ENCODE results near the gene DUXB. TPM values are rescaled to one million over a fixed set of nuclear protein-coding genes. Genes with fewer than 3 reads are reported as not detected.

The DUXB gene
- total and polyA plus RNA-seq, 2 experiments from 2014 or later = not detected

DNA sequence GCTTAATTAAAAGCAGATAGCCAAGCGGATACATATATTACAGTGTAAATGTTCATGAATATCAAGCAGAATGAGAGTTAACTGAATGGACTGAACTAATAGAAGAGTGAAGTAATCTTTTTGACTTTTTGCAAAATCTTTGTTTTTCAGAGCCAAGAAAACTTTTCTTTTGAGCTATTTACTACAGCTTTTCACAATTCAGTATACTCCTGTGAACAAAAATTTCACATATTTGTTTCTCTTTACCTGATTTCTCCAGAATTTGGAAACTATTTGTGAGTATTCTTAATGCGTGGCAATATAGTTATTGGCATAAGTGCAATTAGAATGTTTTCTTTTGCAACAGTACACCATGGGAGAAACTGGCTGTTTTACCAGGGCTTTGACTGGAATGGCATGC is 9.1 kb upstream of the DUXB start:
- H3K9me3 Mint-ChIP-seq = peaks cover 84% of the 10 kb centered on the region
- H3K36me3 Mint-ChIP-seq (ENCODE audit: low read depth) = peaks cover 9% of the 10 kb centered on the region; the same call in 2 of the 3 replicates
- H3K79me2 ChIP-seq (replicated peaks; ENCODE audit: insufficient read depth) = no peaks in the 10 kb centered on the region
- DNase-seq (ENCODE audit: low spot score) (peak; percentile 16), ATAC-seq (no peak)
- no peak overlapping the region for H3K27ac Mint-ChIP-seq
- H3K4me1 Mint-ChIP-seq = no peaks in the 10 kb centered on the region
- no peaks in the 10 kb centered on the region; the same call in 1 of the 2 replicates for H3K36me3 ChIP-seq (ENCODE audit: insufficient read depth)
- no peaks in the 10 kb centered on the region for H3K4me1 ChIP-seq (ENCODE audit: insufficient read depth)
- no peak overlapping the region for H3K4me3 ChIP-seq
- H2AFZ ChIP-seq = no peak overlapping the region
- H3K4me2 ChIP-seq = no peak overlapping the region
- H3K27ac ChIP-seq (ENCODE audit: low read depth) = no peak overlapping the region
- no peak overlapping the region for H3K4me3 Mint-ChIP-seq
- H3F3A ChIP-seq (replicated peaks; ENCODE audit: low read depth) = no peaks in the 10 kb centered on the region
- no peaks in the 10 kb centered on the region for H4K20me1 ChIP-seq (replicated peaks; ENCODE audit: insufficient read depth)
- H3K9me2 ChIP-seq (ENCODE audit: insufficient read depth) = peaks cover 3% of the 10 kb centered on the region; the same call in 1 of the 2 replicates
- no peaks in the 10 kb centered on the region for H3K27me3 Mint-ChIP-seq (ENCODE audit: insufficient read depth, low read depth, poor library complexity)
- no peaks in the 10 kb centered on the region for H3K27me3 ChIP-seq (ENCODE audit: insufficient read depth)
- TF ChIP-seq, protein P1, sequence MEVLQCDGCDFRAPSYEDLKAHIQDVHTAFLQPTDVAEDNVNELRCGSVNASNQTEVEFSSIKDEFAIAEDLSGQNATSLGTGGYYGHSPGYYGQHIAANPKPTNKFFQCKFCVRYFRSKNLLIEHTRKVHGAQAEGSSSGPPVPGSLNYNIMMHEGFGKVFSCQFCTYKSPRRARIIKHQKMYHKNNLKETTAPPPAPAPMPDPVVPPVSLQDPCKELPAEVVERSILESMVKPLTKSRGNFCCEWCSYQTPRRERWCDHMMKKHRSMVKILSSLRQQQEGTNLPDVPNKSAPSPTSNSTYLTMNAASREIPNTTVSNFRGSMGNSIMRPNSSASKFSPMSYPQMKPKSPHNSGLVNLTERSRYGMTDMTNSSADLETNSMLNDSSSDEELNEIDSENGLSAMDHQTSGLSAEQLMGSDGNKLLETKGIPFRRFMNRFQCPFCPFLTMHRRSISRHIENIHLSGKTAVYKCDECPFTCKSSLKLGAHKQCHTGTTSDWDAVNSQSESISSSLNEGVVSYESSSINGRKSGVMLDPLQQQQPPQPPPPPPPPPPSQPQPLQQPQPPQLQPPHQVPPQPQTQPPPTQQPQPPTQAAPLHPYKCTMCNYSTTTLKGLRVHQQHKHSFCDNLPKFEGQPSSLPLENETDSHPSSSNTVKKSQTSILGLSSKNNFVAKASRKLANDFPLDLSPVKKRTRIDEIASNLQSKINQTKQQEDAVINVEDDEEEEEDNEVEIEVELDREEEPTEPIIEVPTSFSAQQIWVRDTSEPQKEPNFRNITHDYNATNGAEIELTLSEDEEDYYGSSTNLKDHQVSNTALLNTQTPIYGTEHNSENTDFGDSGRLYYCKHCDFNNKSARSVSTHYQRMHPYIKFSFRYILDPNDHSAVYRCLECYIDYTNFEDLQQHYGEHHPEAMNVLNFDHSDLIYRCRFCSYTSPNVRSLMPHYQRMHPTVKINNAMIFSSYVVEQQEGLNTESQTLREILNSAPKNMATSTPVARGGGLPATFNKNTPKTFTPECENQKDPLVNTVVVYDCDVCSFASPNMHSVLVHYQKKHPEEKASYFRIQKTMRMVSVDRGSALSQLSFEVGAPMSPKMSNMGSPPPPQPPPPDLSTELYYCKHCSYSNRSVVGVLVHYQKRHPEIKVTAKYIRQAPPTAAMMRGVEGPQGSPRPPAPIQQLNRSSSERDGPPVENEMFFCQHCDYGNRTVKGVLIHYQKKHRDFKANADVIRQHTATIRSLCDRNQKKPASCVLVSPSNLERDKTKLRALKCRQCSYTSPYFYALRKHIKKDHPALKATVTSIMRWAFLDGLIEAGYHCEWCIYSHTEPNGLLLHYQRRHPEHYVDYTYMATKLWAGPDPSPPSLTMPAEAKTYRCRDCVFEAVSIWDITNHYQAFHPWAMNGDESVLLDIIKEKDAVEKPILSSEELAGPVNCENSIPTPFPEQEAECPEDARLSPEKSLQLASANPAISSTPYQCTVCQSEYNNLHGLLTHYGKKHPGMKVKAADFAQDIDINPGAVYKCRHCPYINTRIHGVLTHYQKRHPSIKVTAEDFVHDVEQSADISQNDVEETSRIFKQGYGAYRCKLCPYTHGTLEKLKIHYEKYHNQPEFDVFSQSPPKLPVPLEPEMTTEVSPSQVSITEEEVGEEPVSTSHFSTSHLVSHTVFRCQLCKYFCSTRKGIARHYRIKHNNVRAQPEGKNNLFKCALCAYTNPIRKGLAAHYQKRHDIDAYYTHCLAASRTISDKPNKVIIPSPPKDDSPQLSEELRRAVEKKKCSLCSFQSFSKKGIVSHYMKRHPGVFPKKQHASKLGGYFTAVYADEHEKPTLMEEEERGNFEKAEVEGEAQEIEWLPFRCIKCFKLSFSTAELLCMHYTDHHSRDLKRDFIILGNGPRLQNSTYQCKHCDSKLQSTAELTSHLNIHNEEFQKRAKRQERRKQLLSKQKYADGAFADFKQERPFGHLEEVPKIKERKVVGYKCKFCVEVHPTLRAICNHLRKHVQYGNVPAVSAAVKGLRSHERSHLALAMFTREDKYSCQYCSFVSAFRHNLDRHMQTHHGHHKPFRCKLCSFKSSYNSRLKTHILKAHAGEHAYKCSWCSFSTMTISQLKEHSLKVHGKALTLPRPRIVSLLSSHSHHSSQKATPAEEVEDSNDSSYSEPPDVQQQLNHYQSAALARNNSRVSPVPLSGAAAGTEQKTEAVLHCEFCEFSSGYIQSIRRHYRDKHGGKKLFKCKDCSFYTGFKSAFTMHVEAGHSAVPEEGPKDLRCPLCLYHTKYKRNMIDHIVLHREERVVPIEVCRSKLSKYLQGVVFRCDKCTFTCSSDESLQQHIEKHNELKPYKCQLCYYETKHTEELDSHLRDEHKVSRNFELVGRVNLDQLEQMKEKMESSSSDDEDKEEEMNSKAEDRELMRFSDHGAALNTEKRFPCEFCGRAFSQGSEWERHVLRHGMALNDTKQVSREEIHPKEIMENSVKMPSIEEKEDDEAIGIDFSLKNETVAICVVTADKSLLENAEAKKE (CRISPR knock-in tag; IDR thresholded peaks at IDR 0.05) = no peak
- TF ChIP-seq, protein P2, sequence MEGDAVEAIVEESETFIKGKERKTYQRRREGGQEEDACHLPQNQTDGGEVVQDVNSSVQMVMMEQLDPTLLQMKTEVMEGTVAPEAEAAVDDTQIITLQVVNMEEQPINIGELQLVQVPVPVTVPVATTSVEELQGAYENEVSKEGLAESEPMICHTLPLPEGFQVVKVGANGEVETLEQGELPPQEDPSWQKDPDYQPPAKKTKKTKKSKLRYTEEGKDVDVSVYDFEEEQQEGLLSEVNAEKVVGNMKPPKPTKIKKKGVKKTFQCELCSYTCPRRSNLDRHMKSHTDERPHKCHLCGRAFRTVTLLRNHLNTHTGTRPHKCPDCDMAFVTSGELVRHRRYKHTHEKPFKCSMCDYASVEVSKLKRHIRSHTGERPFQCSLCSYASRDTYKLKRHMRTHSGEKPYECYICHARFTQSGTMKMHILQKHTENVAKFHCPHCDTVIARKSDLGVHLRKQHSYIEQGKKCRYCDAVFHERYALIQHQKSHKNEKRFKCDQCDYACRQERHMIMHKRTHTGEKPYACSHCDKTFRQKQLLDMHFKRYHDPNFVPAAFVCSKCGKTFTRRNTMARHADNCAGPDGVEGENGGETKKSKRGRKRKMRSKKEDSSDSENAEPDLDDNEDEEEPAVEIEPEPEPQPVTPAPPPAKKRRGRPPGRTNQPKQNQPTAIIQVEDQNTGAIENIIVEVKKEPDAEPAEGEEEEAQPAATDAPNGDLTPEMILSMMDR (conservative IDR thresholded peaks at IDR 0.05; ENCODE audit: low read depth in 2 of 2) = no peak
- TF ChIP-seq POLR2AphosphoS5 (IDR thresholded peaks at IDR 0.05; ENCODE audit: low read depth) (no peak), EZH2 (IDR thresholded peaks at IDR 0.05; ENCODE audit: low read depth, unreplicated experiment) (no peak), JUNB (IDR thresholded peaks at IDR 0.05; ENCODE audit: unreplicated experiment) (no peak), CREB1 (CRISPR knock-in tag; IDR thresholded peaks at IDR 0.05; ENCODE audit: low read depth) (no peak), EZH2phosphoT487 (IDR thresholded peaks at IDR 0.05; ENCODE audit: unreplicated experiment) (no peak), STAT1 (IDR thresholded peaks at IDR 0.05; ENCODE audit: unreplicated experiment) (no peak), ZNF331 (CRISPR knock-in tag; IDR thresholded peaks at IDR 0.05; ENCODE audit: low read depth) (no peak), NANOG (IDR thresholded peaks at IDR 0.05; ENCODE audit: borderline replicate concordance) (no peak), ZNF114 (CRISPR knock-in tag; IDR thresholded peaks at IDR 0.05) (no peak)
- TF ChIP-seq, protein P3, sequence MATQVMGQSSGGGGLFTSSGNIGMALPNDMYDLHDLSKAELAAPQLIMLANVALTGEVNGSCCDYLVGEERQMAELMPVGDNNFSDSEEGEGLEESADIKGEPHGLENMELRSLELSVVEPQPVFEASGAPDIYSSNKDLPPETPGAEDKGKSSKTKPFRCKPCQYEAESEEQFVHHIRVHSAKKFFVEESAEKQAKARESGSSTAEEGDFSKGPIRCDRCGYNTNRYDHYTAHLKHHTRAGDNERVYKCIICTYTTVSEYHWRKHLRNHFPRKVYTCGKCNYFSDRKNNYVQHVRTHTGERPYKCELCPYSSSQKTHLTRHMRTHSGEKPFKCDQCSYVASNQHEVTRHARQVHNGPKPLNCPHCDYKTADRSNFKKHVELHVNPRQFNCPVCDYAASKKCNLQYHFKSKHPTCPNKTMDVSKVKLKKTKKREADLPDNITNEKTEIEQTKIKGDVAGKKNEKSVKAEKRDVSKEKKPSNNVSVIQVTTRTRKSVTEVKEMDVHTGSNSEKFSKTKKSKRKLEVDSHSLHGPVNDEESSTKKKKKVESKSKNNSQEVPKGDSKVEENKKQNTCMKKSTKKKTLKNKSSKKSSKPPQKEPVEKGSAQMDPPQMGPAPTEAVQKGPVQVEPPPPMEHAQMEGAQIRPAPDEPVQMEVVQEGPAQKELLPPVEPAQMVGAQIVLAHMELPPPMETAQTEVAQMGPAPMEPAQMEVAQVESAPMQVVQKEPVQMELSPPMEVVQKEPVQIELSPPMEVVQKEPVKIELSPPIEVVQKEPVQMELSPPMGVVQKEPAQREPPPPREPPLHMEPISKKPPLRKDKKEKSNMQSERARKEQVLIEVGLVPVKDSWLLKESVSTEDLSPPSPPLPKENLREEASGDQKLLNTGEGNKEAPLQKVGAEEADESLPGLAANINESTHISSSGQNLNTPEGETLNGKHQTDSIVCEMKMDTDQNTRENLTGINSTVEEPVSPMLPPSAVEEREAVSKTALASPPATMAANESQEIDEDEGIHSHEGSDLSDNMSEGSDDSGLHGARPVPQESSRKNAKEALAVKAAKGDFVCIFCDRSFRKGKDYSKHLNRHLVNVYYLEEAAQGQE (IDR thresholded peaks at IDR 0.05; ENCODE audit: unreplicated experiment) = no peak
- TF ChIP-seq, protein P4, sequence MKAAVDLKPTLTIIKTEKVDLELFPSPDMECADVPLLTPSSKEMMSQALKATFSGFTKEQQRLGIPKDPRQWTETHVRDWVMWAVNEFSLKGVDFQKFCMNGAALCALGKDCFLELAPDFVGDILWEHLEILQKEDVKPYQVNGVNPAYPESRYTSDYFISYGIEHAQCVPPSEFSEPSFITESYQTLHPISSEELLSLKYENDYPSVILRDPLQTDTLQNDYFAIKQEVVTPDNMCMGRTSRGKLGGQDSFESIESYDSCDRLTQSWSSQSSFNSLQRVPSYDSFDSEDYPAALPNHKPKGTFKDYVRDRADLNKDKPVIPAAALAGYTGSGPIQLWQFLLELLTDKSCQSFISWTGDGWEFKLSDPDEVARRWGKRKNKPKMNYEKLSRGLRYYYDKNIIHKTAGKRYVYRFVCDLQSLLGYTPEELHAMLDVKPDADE (IDR thresholded peaks at IDR 0.05) = no peak

Measured in GM23338 (cell line).